ENCODE results near the gene RNF141. TPM values are rescaled to one million over a fixed set of nuclear protein-coding genes. Genes with fewer than 3 reads are reported as not detected.

Gene RNF141
- total RNA-seq, 1 donor from 2014 or later = 42.4 TPM

GRCh38 chr11:10480026-10480425, 61.0 kb downstream of the RNF141 start:
- DNase-seq = no peak

- DNase-seq = no peak
Measured at GRCh38 chr11:10478574-10479550, 62.1 kb downstream of the RNF141 start.

- DNase-seq = no peak
Measured at GRCh38 chr11:10478066-10478465, 62.9 kb downstream of the RNF141 start.

GRCh38 chr11:10477690-10478046, 63.3 kb downstream of the RNF141 start:
- no peak for DNase-seq

- DNase-seq = no peak
Measured at GRCh38 chr11:10476927-10477689, 63.9 kb downstream of the RNF141 start.

- DNase-seq = no peak
Measured at GRCh38 chr11:10476342-10476741, 64.6 kb downstream of the RNF141 start.

- DNase-seq = no peak
Measured at GRCh38 chr11:10474551-10474950, 66.4 kb downstream of the RNF141 start.

- no peak for DNase-seq
Measured at GRCh38 chr11:10473371-10473770, 67.6 kb downstream of the RNF141 start.

- DNase-seq = no peak
Measured at GRCh38 chr11:10462746-10463300, 78.2 kb downstream of the RNF141 start.

Other genes starting within 250 kb of the RNF141 start
- gene SBF2, start 247.0 kb downstream of the RNF141 start, total RNA-seq = 49.9 and 57.9 TPM in 2 replicates
- 308 and 569 TPM in 2 replicates for gene ADM, start 236.1 kb downstream of the RNF141 start, total RNA-seq
- gene AMPD3, start 85.9 kb downstream of the RNF141 start, total RNA-seq = 1.0 and 2.3 TPM in 2 replicates
- 64.6 and 70.3 TPM in 2 replicates for gene LYVE1, start 27.5 kb upstream of the RNF141 start, total RNA-seq
- 0.51 and 0.79 TPM in 2 replicates for gene IRAG1, start 152.6 kb upstream of the RNF141 start, total RNA-seq
- gene CTR9, start 210.1 kb upstream of the RNF141 start, total RNA-seq = 35.4 and 48.3 TPM in 2 replicates

Data from dermis blood vessel endothelial cell (primary cell).